GM23248 (cell line): Measurements from ENCODE around the gene RAB18.

Experiments used
- EZH2 ChIP-seq: fragments of 200-600 bp; sonication (generic); IDR thresholded peaks from 2 replicates; pipeline ENCODE4 v1.6.1; 2018; ENCODE audit warnings: antibody characterized with exemption, mild to moderate bottlenecking; ENCODE audit not compliant: insufficient read depth, poor library complexity, severe bottlenecking
- EZH2phosphoT487 ChIP-seq: fragments of 200-600 bp; sonication (generic); IDR thresholded peaks from 2 replicates; pipeline ENCODE4 v1.6.1; 2018; ENCODE audit warnings: antibody characterized with exemption, moderate library complexity, mild to moderate bottlenecking, low read depth; ENCODE audit not compliant: insufficient read depth

DNA sequence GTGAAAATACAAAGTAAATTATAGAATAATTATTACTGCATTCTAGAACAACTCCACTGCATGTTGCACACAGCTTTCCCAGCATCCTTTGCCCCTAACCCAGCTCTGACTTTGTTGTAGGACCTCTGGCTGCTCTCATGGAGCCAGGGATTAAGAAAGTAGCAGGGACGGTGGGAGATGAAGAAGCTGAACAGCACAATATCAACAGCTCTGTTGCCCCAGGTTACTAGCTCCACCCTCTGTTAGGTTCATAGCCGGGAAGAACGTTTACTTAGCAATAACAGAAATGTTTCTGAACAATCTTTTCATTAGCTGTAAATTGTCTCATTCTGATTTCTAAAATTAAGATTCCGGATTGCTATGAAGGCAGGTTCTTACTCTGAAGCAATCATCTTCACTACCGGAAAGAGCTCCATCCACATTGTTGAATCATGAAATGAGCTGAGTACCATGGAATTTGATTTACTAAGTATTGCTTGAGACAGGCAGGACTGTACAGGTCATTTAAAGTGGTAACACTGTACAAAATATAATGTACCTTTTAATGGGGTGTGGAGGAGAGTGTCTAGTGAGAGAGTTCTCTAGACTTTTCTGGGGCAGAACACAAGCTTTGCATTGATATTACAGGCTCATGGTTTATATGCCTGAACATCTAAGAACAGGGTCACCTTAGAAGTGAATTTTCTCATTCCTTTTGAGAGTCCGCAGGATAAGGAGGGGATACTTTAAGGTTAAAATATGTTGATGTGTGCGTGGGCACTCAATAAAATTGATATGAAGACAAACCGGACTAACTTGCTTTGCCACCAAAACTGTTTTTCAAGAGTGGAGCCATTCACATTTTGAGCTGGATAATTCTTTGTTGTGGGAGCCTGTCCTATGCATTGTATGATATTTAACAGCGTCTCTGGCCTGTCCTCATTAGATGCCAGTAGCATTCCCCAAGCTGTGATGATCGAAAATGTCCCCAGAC, 20.8 kb upstream of the RAB18 start:
- TF ChIP-seq EZH2 (no peak), EZH2phosphoT487 (no peak)
